K562 (cell line): ENCODE results near the gene RALB. TPM values are rescaled to one million over a fixed set of nuclear protein-coding genes. Genes with fewer than 3 reads are reported as not detected.

Source experiments
- ATAC-seq: fragments of 200-7000 bp; cut with Tn5 transposase; 3 replicates; pipeline ENCODE4 v1.9.1; 2020; ENCODE audit warnings: moderate library complexity
- BruUV-seq: library from RNA; stranded (reverse); fragments of 400-500 nt; replicated peaks from 2 replicates; lab custom pipeline; 2021; lab: Mats Ljungman, UMichigan
- CTCF ChIA-PET: fragments of 300-600 bp; formaldehyde crosslinking; extraction: SDS; loops from one replicate; lab custom pipeline; 2021; ENCODE audit warnings: low intra/inter-chr PET ratio; lab: Yijun Ruan, JAX
- POLR2A ChIA-PET: fragments of 300-600, 350-650 bp; sonication (Branson Sonifier 250); formaldehyde crosslinking; extraction: SDS; loops from one replicate; lab custom pipeline; 2021; ENCODE audit warnings: antibody characterized with exemption, inconsistent platforms; lab: Yijun Ruan, JAX
- DNase-seq, 4 experiments: peaks; one replicate each; pipeline versions ENCODE4 v3.0.0 to v3.0.0-alpha.2; 2011 to 2018; ENCODE audit warnings: low spot score in 3 of 4, mixed read lengths in 3 of 4; ENCODE audit errors: extremely low read depth in 1 of 4
- FAIRE-seq: peaks from 2 replicates; lab custom pipeline; 2011; peaks lifted over from hg19 to GRCh38; lab: Jason Lieb, UNC
- H2AFZ ChIP-seq: 2 replicates; pipeline ENCODE4 v1.6.0; 2011; ENCODE audit warnings: low read depth, low read length, control low read depth, inconsistent platforms
- H3K27ac ChIP-seq: fragments of 200-600 bp; 3 replicates; pipeline ENCODE4 v1.8.0; 2011; ENCODE audit warnings: low read depth, mild to moderate bottlenecking, control low read depth, inconsistent platforms, low read length, moderate library complexity, mixed read lengths; ENCODE audit errors: extremely low read depth
- H3K27me3 ChIP-seq, 2 experiments: fragments of 300-600 bp in 1 of 2; 2 replicates in 1 of 2; 3 replicates in 1 of 2; pipeline versions ENCODE4 v1.6.0 to v1.8.0; 2011; ENCODE audit warnings: inconsistent platforms in 2 of 2, low read length in 2 of 2, mild to moderate bottlenecking in 1 of 2, mixed read lengths in 1 of 2, moderate library complexity in 1 of 2; ENCODE audit not compliant: control insufficient read depth in 2 of 2, insufficient read depth in 2 of 2
- H3K36me3 ChIP-seq: fragments of 300-600 bp; 3 replicates; pipeline ENCODE4 v1.8.0; 2011; ENCODE audit warnings: mild to moderate bottlenecking, low read length, inconsistent platforms; ENCODE audit not compliant: control insufficient read depth, insufficient read depth
- H3K4me1 ChIP-seq, 2 experiments: fragments of 200-600 bp in 1 of 2; replicated peaks in 1 of 2; 2 replicates in 1 of 2; 3 replicates in 1 of 2; pipeline versions ENCODE4 v1.5.1 to v1.8.0; 2011; ENCODE audit warnings: inconsistent platforms in 2 of 2, low read length in 2 of 2, mild to moderate bottlenecking in 1 of 2, mixed read lengths in 1 of 2, moderate library complexity in 1 of 2; ENCODE audit not compliant: control insufficient read depth in 2 of 2, insufficient read depth in 2 of 2
- H3K4me2 ChIP-seq: 2 replicates; pipeline ENCODE4 v1.6.1; 2011; ENCODE audit warnings: low read length, control low read depth, inconsistent platforms, mixed read lengths; ENCODE audit not compliant: insufficient read depth
- H3K4me3 ChIP-seq: fragments of 200-600 bp; sonication (generic), shearing (Covaris generic); 2 replicates; pipeline ENCODE4 v1.5.1; 2016; ENCODE audit warnings: control low read depth, inconsistent platforms
- H3K79me2 ChIP-seq: fragments of 200-600 bp; 3 replicates; pipeline ENCODE4 v1.8.0; 2011; ENCODE audit warnings: low read length, inconsistent platforms; ENCODE audit not compliant: control insufficient read depth, insufficient read depth
- H3K9ac ChIP-seq, 2 experiments: 2 replicates each; pipeline versions ENCODE4 v1.6.0 to v1.6.1; 2011; ENCODE audit warnings: low read depth in 2 of 2, low read length in 2 of 2, control low read depth in 1 of 2, inconsistent platforms in 1 of 2, mild to moderate bottlenecking in 1 of 2, mixed read lengths in 1 of 2; ENCODE audit not compliant: insufficient read depth in 1 of 2
- H3K9me1 ChIP-seq: one replicate; pipeline ENCODE4 v1.6.0; 2011; ENCODE audit warnings: inconsistent platforms, mild to moderate bottlenecking, low read length, moderate library complexity; ENCODE audit not compliant: control insufficient read depth, insufficient read depth
- H3K9me3 ChIP-seq: replicated peaks from 2 replicates; pipeline ENCODE4 v1.5.1; 2011; ENCODE audit warnings: low read depth, low read length, inconsistent platforms; ENCODE audit not compliant: control insufficient read depth, insufficient read depth
- H4K20me1 ChIP-seq: replicated peaks from 2 replicates; pipeline ENCODE4 v1.6.1; 2011; ENCODE audit warnings: low read length, inconsistent platforms, mixed read lengths; ENCODE audit not compliant: control insufficient read depth, insufficient read depth
- CBX5 ChIP-seq: IDR thresholded peaks from 2 replicates; pipeline ENCODE4 v1.6.1; 2014; ENCODE audit warnings: low read depth, borderline replicate concordance
- ETV5 ChIP-seq: sonication (generic); formaldehyde crosslinking; IDR thresholded peaks from 2 replicates; pipeline ENCODE4 v1.4.0; 2020; ENCODE audit warnings: low read depth, mild to moderate bottlenecking, missing genetic modification reagents
- HEY1 ChIP-seq: fragments of 250-450 bp; sonication (Bioruptor Pico); IDR thresholded peaks from 2 replicates; pipeline ENCODE4 v1.5.0; 2020; ENCODE audit warnings: mild to moderate bottlenecking, moderate library complexity, borderline replicate concordance
- MEF2D ChIP-seq: conservative IDR thresholded peaks from 2 replicates; pipeline ENCODE4 v1.6.1; 2016; ENCODE audit warnings: low read depth, missing genetic modification characterization, missing compliant biosample characterization
- OTX1 ChIP-seq: fragments of 450-650 bp; formaldehyde crosslinking; IDR thresholded peaks from 2 replicates; pipeline ENCODE4 v1.4.0; 2022; ENCODE audit warnings: mild to moderate bottlenecking
- PPARD ChIP-seq: fragments of 250-450 bp; sonication (Bioruptor Pico); IDR thresholded peaks from 2 replicates; pipeline ENCODE4 v1.8.0; 2022; ENCODE audit warnings: inconsistent platforms, mild to moderate bottlenecking, moderate library complexity
- ZEB2 ChIP-seq: fragments of 450-650 bp; IDR thresholded peaks from 2 replicates; pipeline ENCODE4 v1.6.1; 2016
- ZNF655 ChIP-seq: fragments of 250-450 bp; sonication (Bioruptor Pico); IDR thresholded peaks from 2 replicates; pipeline ENCODE4 v1.5.0; 2021
- ZSCAN32 ChIP-seq: fragments of 450-650 bp; formaldehyde crosslinking; IDR thresholded peaks from 2 replicates; pipeline ENCODE4 v1.4.0; 2020; ENCODE audit warnings: mild to moderate bottlenecking, moderate library complexity
- WGBS: fragments of 100-300 bp; shearing (Covaris generic); methylation state at CpG from one replicate; pipeline ENCODE4 v1.1.6; 2016; ENCODE audit warnings: low coverage, mixed read lengths; ENCODE audit not compliant: insufficient coverage; ENCODE audit errors: missing lambda C conversion rate; 5-methylcytosine and 5-hydroxymethylcytosine counted together
- in situ Hi-C: fragments of 300-500 bp; cut with MboI; formaldehyde crosslinking; loops from 4 replicates; pipeline ENCODE4 v1.15.0; 2018; ENCODE audit warnings: inconsistent platforms, mixed read lengths
- intact Hi-C: fragments of 100-400 bp; cut with micrococcal nuclease; formaldehyde crosslinking; loops from 2 replicates; pipeline ENCODE4 v1.14.2; 2022
- polyA plus RNA-seq, 8 experiments: library from polyadenylated mRNA; depleted of rRNA in 4 of 8; stranded (reverse) in 5 of 8; unstranded in 3 of 8; fragments of >200 nt; fragmentation: Nextera tagmentation in 2 of 8; fragmentation: Illumina TruSeq in 1 of 8; extraction: Ambion mirVana in 2 of 8; extraction: Trizol in 1 of 8; gene quantifications; 2 replicates each; pipeline versions ENCODE4 v1.2.1 to v1.2.3, GENCODE V29; 2011 to 2014; ENCODE audit warnings: inconsistent platforms in 1 of 8, missing spikeins in 1 of 8
- total RNA-seq, 7 experiments: library from RNA; depleted of rRNA in 6 of 7; stranded (reverse); fragments of >200 nt in 6 of 7; fragmentation: Illumina TruSeq in 2 of 7; extraction: Trizol in 2 of 7; gene quantifications; 2 replicates each; pipeline versions ENCODE4 v1.2.1 to v1.2.3, GENCODE V29; 2011 to 2021; ENCODE audit warnings: low replicate concordance in 1 of 7

RALB gene
- total and polyA plus RNA-seq, 9 of the 15 experiments (the other 6 are each of a cell fraction or from before 2014, with no cell fraction given): 14.8 to 65.6 (median 38.4) TPM

- H3K9me1 ChIP-seq: no peaks in the 10 kb centered on the region
- no peaks in the 10 kb centered on the region for H3K9me3 ChIP-seq
- H3K4me3 ChIP-seq: no peak overlapping the region
- H3K27me3 ChIP-seq: no peaks in the 10 kb centered on the region; a peak in 1 of 5 replicates
- H3K36me3 ChIP-seq: no peaks in the 10 kb centered on the region
- WGBS: 68% methylated on average over 14 of the region's 17 CpGs
- no peak overlapping the region for H3K4me2 ChIP-seq
- intact Hi-C loops: no loop called here
- no peaks in the 10 kb centered on the region for H4K20me1 ChIP-seq
- no peak for ATAC-seq
- no peak for TF ChIP-seq ETV5
- no peak for TF ChIP-seq PPARD
- TF ChIP-seq ZSCAN32 (CRISPR knock-in tag): no peak
- TF ChIP-seq MEF2D: no peak
- no peak for TF ChIP-seq HEY1 (CRISPR knock-in tag)
- TF ChIP-seq ZNF655 (CRISPR knock-in tag): no peak
- no peak for TF ChIP-seq ZEB2
- TF ChIP-seq OTX1: no peak
- no peak for TF ChIP-seq CBX5
- TF ChIP-seq, all 486 proteins: peak for 0
- Histone ChIP-seq H3K4me1 (peaks cover 13 to 14% of the 10 kb centered on the region in 2 experiments; a peak in 3 of 5 replicates), H3K9ac (no peak overlapping the region), H3K27ac (no peak overlapping the region), H2AFZ (peak overlapping the region; percentile 24; the same call in 1 of the 2 replicates), H3K79me2 (no peaks in the 10 kb centered on the region)
- DNase-seq (no peak), FAIRE-seq (no peak)
- POLR2A ChIA-PET: interaction anchor here (0.6 to 1.9 kb wide), 2 partner anchors 17 to 1300 kb away, joined by 3 to 10 read pairs; partner anchors contain the start of gene RNU4ATAC
- no TSS peak for BruUV-seq
- in situ Hi-C loops: no loop called here
- CTCF ChIA-PET: no interaction called here
Measured at GRCh38 chr2:120230515-120231471, 21.9 kb upstream of the RALB start.
